Right lobe of liver (tissue), 6 donors: Measurements from ENCODE around the gene EEFSEC. TPM values are rescaled to one million over a fixed set of nuclear protein-coding genes. Genes with fewer than 3 reads are reported as not detected.

Experiments
- ATAC-seq, 4 donors: fragments of 200-7000 bp; cut with Tn5 transposase; one replicate each; pipeline ENCODE4 v1.9.1; 2020; ENCODE audit warnings: mild to moderate bottlenecking in 4 of 4, moderate library complexity in 4 of 4
- DNase-seq, 3 donors: peaks; one replicate each; pipeline ENCODE4 v3.0.0-alpha.2; 2020
- H3K27ac ChIP-seq, 3 donors: fragments of 200-600 bp; one replicate each; pipeline ENCODE4 v1.8.0; 2022
- H3K27me3 ChIP-seq, 2 donors: fragments of 200-600 bp; one replicate each; pipeline ENCODE4 v1.8.0; 2022
- H3K36me3 ChIP-seq, 4 donors: fragments of 200-600 bp; sonication (generic) in 1 of 4; one replicate each; pipeline versions ENCODE4 v1.5.1 to v1.8.0; 2017 to 2022; ENCODE audit warnings: control low read depth in 1 of 4
- H3K4me1 ChIP-seq, 4 donors: fragments of 200-600 bp; sonication (generic) in 1 of 4; one replicate each; pipeline versions ENCODE4 v1.5.1 to v1.8.0; 2017 to 2022; ENCODE audit warnings: control low read depth in 1 of 4
- H3K4me3 ChIP-seq, 3 donors: fragments of 200-600 bp; one replicate each; pipeline ENCODE4 v1.8.0; 2022
- H3K9me3 ChIP-seq, 4 donors: fragments of 200-600 bp; sonication (generic) in 1 of 4; one replicate each; pipeline versions ENCODE4 v1.5.1 to v1.8.0; 2017 to 2022; ENCODE audit warnings: control low read depth in 1 of 4
- POLR2A ChIP-seq: fragments of 450-650 bp; IDR thresholded peaks from one replicate; pipeline ENCODE4 v1.6.1; 2017; ENCODE audit warnings: antibody characterized with exemption, mild to moderate bottlenecking
- WGBS: methylation state at CpG from one replicate; pipeline ENCODE4 v1.1.6; 2018; ENCODE audit warnings: low coverage, low lambda C conversion rate; ENCODE audit not compliant: insufficient coverage; ENCODE audit errors: missing lambda C conversion rate; 5-methylcytosine and 5-hydroxymethylcytosine counted together
- intact Hi-C, 2 donors: fragments of 100-400 bp; cut with DNase I; formaldehyde crosslinking; loops; one replicate each; pipeline versions ENCODE4 v1.11.2 to v1.14.1; 2022
- total RNA-seq, 6 experiments: library from RNA; depleted of rRNA in 2 of 6; stranded (reverse); fragments of >200 nt in 2 of 6; fragmentation: NEBNext Ultra II Directional in 3 of 6; extraction: Animal tissue kit (Norgen Biotek cat#: 25700) in 3 of 6; gene quantifications; one replicate each; pipeline versions ENCODE4 v1.1.0 to v1.2.4, GENCODE V29; 2016 to 2023
- TF ChIP-seq, protein P1 (sequence below), 4 donors: fragments of 200-600 bp in 3 of 4; fragments of 450-650 bp in 1 of 4; IDR thresholded peaks; one replicate each; pipeline versions ENCODE4 v1.5.1 to v1.8.0; 2016 to 2022; ENCODE audit warnings: antibody characterized with exemption in 4 of 4, mild to moderate bottlenecking in 2 of 4
- donor health status: DM: no; HTN: yes; CAD: no.
- donor health status: DM: no; HTN: no; CAD: no.
- donor health status: DM: no; HTN: no; CAD: no.
- donor health status: DM: no; HTN: yes; CAD: no.
- donor health status: DM: no; HTN: yes; CAD: no.

EEFSEC gene
- total RNA-seq, 6 experiments from 2014 or later = 10.1 to 24.0 (median 13.4) TPM

DNA sequence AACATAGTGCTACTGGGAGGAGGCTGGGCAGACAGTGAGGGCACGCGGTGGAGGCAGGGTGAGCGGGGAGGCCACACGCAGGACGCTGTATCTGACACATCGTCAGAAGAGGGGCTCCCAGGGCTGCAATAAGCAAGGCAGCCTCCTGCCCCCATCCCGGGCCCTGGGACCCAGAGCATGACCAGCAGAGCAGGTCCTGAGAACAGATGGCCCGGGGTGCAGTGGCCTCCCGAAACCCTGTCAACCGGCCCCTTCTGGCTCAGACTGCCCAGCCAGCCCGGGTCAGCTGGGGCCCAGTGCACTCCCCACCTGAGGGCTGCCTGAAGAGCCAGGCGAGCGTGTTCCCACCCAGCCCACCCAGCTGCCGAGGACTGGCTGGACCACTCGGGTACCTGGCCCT, 276.0 kb downstream of the EEFSEC start:
- Histone ChIP-seq H3K36me3 (no peaks in the 10 kb centered on the region), H3K4me1 (peaks cover 0 to 15% (median 0%) of the 10 kb centered on the region in 4 donors), H3K9me3 (no peaks in the 10 kb centered on the region), H3K27ac (no peak overlapping the region), H3K4me3 (no peak overlapping the region), H3K27me3 (peaks cover 0 to 4% of the 10 kb centered on the region in 2 donors)
- no peak for TF ChIP-seq POLR2A
- TF ChIP-seq, protein P1, sequence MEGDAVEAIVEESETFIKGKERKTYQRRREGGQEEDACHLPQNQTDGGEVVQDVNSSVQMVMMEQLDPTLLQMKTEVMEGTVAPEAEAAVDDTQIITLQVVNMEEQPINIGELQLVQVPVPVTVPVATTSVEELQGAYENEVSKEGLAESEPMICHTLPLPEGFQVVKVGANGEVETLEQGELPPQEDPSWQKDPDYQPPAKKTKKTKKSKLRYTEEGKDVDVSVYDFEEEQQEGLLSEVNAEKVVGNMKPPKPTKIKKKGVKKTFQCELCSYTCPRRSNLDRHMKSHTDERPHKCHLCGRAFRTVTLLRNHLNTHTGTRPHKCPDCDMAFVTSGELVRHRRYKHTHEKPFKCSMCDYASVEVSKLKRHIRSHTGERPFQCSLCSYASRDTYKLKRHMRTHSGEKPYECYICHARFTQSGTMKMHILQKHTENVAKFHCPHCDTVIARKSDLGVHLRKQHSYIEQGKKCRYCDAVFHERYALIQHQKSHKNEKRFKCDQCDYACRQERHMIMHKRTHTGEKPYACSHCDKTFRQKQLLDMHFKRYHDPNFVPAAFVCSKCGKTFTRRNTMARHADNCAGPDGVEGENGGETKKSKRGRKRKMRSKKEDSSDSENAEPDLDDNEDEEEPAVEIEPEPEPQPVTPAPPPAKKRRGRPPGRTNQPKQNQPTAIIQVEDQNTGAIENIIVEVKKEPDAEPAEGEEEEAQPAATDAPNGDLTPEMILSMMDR (IDR thresholded peaks at IDR 0.05) = no peak
- no peak for DNase-seq
- WGBS = no CpG with 5 or more reads among the region's 15 CpGs
- intact Hi-C loops = loop anchor here (5.0 to 10.0 kb wide), 2 partner anchors 68 to 156 kb away; no protein-coding TSS in a partner anchor
- no peak for ATAC-seq

DNA sequence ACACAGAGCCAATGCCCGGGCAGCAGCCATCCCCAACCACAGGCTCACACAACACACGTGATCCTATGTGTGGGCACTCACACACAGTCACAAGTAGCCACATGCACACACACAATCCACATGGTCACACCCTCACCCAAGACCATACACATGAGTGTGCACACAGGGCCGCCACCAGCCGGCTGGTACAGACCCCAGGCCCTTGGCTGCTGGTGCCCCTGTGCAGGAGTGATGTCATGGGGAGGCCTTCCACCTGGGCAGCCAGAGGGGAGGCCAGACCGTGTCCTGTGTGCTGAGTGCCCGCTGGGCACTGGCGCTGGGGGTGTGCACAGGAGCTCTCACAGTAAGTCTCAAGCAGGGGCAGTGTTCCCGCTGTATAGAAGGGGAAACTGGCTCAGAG, 276.5 kb downstream of the EEFSEC start:
- H3K36me3 ChIP-seq = no peaks in the 10 kb centered on the region
- peaks cover 0 to 4% of the 10 kb centered on the region in 2 donors for H3K27me3 ChIP-seq
- no peak for DNase-seq
- ATAC-seq = no peak
- H3K4me3 ChIP-seq = no peak overlapping the region
- H3K4me1 ChIP-seq = peaks cover 0 to 15% (median 0%) of the 10 kb centered on the region in 4 donors
- WGBS = no CpG with 5 or more reads among the region's 8 CpGs
- intact Hi-C loops = loop anchor here (5.0 to 10.0 kb wide), 2 partner anchors 68 to 155 kb away; no protein-coding TSS in a partner anchor
- no peak overlapping the region for H3K27ac ChIP-seq
- no peaks in the 10 kb centered on the region for H3K9me3 ChIP-seq
- TF ChIP-seq, protein P1 (IDR thresholded peaks at IDR 0.05) = no peak
- no peak for TF ChIP-seq POLR2A

DNA sequence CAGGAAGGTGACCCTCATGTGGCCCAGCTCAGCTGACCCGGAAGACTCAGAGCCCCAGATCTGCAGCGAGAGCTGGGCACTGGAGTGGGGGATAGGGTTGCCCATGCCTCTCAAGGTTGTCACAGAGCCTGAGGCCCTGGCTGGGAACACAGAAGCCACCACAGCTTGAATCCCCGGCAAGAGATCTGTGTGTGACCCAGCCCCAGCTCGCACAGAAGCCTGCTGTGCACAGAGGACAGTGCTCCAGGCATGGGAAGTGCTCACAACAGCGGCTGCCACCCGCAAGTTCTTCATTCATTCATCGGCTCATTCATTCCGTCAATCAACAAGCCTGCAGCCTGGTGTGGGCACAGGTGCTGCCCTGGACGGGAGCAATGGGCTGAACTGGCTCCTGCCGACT, 277.0 kb downstream of the EEFSEC start:
- Histone ChIP-seq H3K36me3 (no peaks in the 10 kb centered on the region), H3K4me3 (no peak overlapping the region), H3K9me3 (no peaks in the 10 kb centered on the region), H3K4me1 (peaks cover 0 to 15% (median 0%) of the 10 kb centered on the region in 4 donors), H3K27ac (no peak overlapping the region), H3K27me3 (peaks cover 0 to 4% of the 10 kb centered on the region in 2 donors)
- DNase-seq (no peak), ATAC-seq (no peak)
- 77% methylated on average over 7 of the region's 10 CpGs for WGBS
- TF ChIP-seq, protein P1 (IDR thresholded peaks at IDR 0.05) = no peak
- no peak for TF ChIP-seq POLR2A
- intact Hi-C loops = no loop called here

DNA sequence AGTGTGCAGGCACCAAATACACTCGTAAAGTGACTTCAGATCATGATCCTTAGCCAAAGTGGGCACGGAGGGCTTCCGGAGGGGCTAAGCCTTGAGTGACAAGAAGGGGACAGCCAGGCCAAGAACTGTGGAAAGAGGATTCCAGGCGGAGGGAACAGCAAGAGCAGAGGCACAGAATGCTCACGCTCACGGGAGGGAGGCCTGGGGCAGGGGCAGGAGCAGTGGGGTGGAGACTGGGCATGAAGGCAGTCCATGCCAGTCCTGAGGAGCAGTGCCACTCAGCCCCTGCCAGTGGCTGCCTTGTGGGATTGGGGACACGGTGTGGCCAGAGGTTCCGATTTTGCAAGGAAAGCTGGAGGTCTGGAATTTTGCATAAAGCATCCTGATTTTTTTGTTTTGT, 277.4 kb downstream of the EEFSEC start:
- Histone ChIP-seq H3K27me3 (peaks cover 0 to 4% of the 10 kb centered on the region in 2 donors), H3K4me1 (peaks cover 0 to 15% (median 0%) of the 10 kb centered on the region in 4 donors), H3K4me3 (no peak overlapping the region), H3K36me3 (no peaks in the 10 kb centered on the region), H3K27ac (no peak overlapping the region), H3K9me3 (no peaks in the 10 kb centered on the region)
- TF ChIP-seq POLR2A = no peak
- TF ChIP-seq, protein P1 (IDR thresholded peaks at IDR 0.05) = no peak
- WGBS = 67% methylated on average over 6 of the region's 8 CpGs
- intact Hi-C loops = no loop called here
- ATAC-seq (no peak), DNase-seq (no peak)
